Mesothelial cell of epicardium (in vitro differentiated cells): ENCODE results near the gene SLC15A4. TPM values are rescaled to one million over a fixed set of nuclear protein-coding genes. Genes with fewer than 3 reads are reported as not detected.

Experiments
- DNase-seq, 2 experiments: peaks; one replicate each; pipeline ENCODE4 v3.0.0; 2021; ENCODE audit warnings: low spot score in 2 of 2; ENCODE audit not compliant: unreplicated experiment in 2 of 2
- H3K27ac Mint-ChIP-seq: 2 replicates; pipeline ENCODE4 v1.8.0; 2021; ENCODE audit warnings: mixed read lengths
- H3K27me3 Mint-ChIP-seq: 2 replicates; pipeline ENCODE4 v1.8.0; 2021; ENCODE audit warnings: low read depth, mixed read lengths
- H3K36me3 Mint-ChIP-seq: 2 replicates; pipeline ENCODE4 v1.8.0; 2021; ENCODE audit warnings: mixed read lengths
- H3K4me1 Mint-ChIP-seq: 2 replicates; pipeline ENCODE4 v1.8.0; 2021; ENCODE audit warnings: mixed read lengths
- H3K4me3 Mint-ChIP-seq: 2 replicates; pipeline ENCODE4 v1.8.0; 2021; ENCODE audit warnings: mild to moderate bottlenecking, moderate library complexity, mixed read lengths
- H3K9me3 Mint-ChIP-seq: 2 replicates; pipeline ENCODE4 v1.8.0; 2021; ENCODE audit warnings: mixed read lengths
- total RNA-seq: library from RNA; stranded (reverse); gene quantifications from 3 replicates; pipeline ENCODE4 v1.2.1, GENCODE V29; 2021
- TF ChIP-seq, protein P1 (sequence below): fragments of 200-600 bp; sonication (generic); IDR thresholded peaks from one replicate; pipeline ENCODE4 v1.5.0; 2021; ENCODE audit warnings: antibody characterized with exemption; ENCODE audit not compliant: unreplicated experiment

Gene SLC15A4
- total RNA-seq, 1 donor from 2014 or later: 26.6 TPM

DNA sequence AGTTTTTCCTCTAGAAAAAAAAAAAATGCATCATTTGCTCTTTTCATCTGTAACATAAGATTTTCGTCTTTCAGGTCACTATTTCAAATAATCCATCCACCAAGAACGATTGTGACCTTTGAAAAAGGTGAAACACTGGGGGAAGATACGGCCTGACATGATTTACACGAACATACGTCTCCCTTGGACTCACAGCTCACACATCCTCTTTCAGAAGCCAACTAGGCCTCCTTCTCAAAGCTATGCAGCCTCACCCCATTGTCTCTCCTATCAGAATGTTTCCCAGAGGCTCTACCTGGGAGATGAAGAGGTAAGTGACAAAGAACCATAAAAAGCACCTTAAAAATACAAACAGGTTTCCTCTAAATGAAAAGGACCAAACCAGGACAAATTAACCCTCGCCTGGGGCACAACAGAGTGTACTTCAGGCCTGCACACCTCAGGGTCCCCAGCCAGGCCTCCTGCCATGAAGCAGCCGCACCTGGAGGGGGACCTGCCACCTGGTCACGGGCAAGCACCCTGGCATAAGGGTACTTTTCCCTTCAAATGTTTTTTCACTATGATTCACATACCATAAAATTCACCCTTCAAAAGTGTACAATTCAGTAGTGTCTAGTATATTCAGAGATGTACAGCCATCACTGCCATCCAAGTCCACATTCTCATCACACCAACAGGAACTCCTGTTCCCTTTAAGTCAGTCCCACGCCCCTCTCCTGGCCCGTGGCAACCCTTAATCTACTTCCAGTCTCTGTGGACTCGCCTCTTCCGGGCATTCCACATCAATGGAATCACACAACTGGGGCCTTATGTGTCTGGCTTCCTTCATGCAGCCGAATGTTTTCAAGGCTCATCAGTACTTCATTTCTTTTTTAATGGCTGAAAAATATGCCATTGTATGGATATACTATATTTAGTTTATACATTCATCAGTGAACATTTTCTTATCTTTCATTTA, 5.4 kb downstream of the SLC15A4 start:
- peaks cover 24% of the 10 kb centered on the region for H3K4me1 Mint-ChIP-seq
- no peak overlapping the region for H3K4me3 Mint-ChIP-seq
- peak overlapping the region; percentile 57 for H3K27ac Mint-ChIP-seq
- TF ChIP-seq, protein P1, sequence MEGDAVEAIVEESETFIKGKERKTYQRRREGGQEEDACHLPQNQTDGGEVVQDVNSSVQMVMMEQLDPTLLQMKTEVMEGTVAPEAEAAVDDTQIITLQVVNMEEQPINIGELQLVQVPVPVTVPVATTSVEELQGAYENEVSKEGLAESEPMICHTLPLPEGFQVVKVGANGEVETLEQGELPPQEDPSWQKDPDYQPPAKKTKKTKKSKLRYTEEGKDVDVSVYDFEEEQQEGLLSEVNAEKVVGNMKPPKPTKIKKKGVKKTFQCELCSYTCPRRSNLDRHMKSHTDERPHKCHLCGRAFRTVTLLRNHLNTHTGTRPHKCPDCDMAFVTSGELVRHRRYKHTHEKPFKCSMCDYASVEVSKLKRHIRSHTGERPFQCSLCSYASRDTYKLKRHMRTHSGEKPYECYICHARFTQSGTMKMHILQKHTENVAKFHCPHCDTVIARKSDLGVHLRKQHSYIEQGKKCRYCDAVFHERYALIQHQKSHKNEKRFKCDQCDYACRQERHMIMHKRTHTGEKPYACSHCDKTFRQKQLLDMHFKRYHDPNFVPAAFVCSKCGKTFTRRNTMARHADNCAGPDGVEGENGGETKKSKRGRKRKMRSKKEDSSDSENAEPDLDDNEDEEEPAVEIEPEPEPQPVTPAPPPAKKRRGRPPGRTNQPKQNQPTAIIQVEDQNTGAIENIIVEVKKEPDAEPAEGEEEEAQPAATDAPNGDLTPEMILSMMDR: no peak
- no peak for DNase-seq
- no peaks in the 10 kb centered on the region for H3K27me3 Mint-ChIP-seq
- no peaks in the 10 kb centered on the region for H3K9me3 Mint-ChIP-seq
- H3K36me3 Mint-ChIP-seq: peaks cover 16% of the 10 kb centered on the region

DNA sequence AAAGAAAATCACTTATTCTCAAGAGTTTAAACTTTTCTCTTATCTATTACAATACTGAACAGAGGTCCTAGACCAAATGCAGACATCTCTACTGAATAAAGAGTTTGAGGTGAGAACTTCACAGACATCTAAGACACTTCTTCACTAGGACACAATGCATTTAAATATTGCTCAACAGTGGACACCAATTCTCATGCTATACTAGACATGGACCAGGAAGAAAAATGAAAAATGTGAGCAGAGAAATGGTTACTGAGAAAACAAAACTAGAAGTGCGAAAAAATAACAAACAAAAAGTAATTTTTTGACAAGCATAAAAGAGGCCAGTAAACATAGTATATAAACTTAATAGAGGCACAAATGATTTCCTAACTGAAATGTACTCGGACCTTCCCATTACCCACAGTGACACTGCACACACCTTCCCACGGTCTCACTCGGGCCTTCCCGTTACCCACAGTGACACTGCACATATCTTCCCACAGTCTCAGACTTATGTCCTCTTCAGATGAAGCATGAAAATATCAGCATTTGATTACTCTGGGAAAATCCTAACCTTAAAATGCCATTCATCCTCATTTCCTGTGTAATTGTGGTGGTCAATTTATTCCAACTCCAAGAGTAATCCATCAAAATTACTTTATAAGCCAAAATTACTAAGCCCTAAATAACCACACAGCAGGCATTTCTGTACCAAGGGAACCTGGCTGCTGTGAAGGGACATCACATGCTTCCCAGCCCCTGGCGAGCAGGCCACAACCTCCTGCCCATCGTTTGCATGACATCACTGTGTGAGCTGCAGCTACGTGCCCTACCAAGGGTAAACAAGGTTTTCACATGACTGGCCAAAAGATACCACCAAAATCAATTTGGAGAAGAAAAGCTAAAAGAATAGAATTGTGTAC, 6.4 kb downstream of the SLC15A4 start:
- Mint-ChIP-seq H3K27ac (peak overlapping the region; percentile 57), H3K36me3 (peaks cover 26% of the 10 kb centered on the region), H3K4me3 (no peak overlapping the region), H3K4me1 (peaks cover 22% of the 10 kb centered on the region), H3K27me3 (no peaks in the 10 kb centered on the region), H3K9me3 (no peaks in the 10 kb centered on the region)
- TF ChIP-seq, protein P1: no peak
- DNase-seq: no peak

DNA sequence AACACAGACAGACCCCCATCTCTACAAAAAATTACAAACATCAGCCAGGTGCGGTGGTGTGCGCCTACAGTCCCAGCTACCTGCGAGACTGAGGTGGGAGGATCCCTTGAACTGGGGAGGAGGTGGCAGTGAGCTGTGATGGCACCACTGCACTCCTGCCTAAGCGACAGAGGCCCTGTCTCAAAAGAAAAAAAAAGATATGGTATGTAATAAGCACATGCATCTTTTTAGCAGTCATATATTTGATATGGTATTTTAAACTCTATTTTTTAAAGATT, 7.2 kb downstream of the SLC15A4 start:
- DNase-seq: no peak
- H3K9me3 Mint-ChIP-seq: no peaks in the 10 kb centered on the region
- no peaks in the 10 kb centered on the region for H3K27me3 Mint-ChIP-seq
- peaks cover 29% of the 10 kb centered on the region for H3K36me3 Mint-ChIP-seq
- TF ChIP-seq, protein P1: no peak
- H3K27ac Mint-ChIP-seq: no peak overlapping the region
- no peak overlapping the region for H3K4me3 Mint-ChIP-seq
- H3K4me1 Mint-ChIP-seq: peaks cover 17% of the 10 kb centered on the region

DNA sequence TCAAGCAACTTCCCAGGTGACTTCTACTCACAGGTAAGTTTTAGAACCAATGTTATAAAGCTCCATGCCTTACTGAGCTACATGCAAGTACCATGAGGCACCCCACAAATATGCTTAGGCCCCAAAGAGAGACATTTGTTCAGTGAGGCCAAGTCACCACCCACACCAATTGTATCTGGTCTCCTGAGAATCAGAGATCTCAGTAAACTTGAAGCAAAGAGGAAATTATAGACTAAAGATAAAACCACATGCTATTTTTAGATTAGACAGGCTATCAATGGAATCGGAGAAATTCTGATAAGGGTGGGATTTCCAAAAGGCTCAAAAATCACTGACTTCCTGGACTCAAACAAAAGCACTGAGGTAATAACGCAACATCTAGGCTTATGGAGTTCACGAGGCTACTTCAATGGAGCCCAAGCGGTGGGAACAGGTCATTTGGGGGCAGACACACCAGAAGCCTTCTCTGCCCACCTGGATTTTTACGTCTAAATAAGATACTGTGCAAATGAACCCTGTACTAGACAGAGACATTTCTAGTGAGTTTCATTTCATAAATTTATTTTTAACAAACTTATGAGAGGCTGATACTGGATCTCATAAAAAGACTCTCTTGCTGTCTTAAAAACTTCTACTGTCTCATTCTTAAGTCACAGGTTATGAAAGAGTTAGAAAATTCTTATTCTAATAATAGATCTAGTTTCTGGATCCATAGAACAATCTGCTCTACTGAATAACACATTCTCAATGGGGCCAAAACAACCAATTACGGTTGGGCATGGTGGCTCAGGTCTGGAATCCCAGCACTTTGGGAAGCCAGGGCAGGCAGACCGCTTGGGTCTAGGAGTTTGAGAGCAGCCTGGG, 7.7 kb downstream of the SLC15A4 start:
- no peak for DNase-seq
- TF ChIP-seq, protein P1: no peak
- Mint-ChIP-seq H3K4me3 (no peak overlapping the region), H3K4me1 (peaks cover 17% of the 10 kb centered on the region), H3K36me3 (peaks cover 29% of the 10 kb centered on the region), H3K9me3 (no peaks in the 10 kb centered on the region), H3K27me3 (no peaks in the 10 kb centered on the region), H3K27ac (peak overlapping the region; percentile 56)
